Spleen (tissue), 11 donors: ENCODE results near the gene TMEM121. TPM values are rescaled to one million over a fixed set of nuclear protein-coding genes. Genes with fewer than 3 reads are reported as not detected.

ENCODE experiments used
- DNase-seq: peaks from one replicate; pipeline ENCODE4 v3.0.0-alpha.2; 2020
- H3K27ac ChIP-seq, 8 donors: fragments of 200-600 bp; sonication (generic) in 7 of 8; 1 replicate in 4 of 8; 2 replicates in 4 of 8; pipeline versions ENCODE4 v1.5.0 to v1.8.0; 2016 to 2021; ENCODE audit warnings: inconsistent platforms in 4 of 8, mild to moderate bottlenecking in 4 of 8, moderate library complexity in 1 of 8
- H3K27me3 ChIP-seq, 7 donors: fragments of 200-600 bp; sonication (generic) in 6 of 7; replicated peaks in 1 of 7; 1 replicate in 4 of 7; 2 replicates in 3 of 7; pipeline versions ENCODE4 v1.5.0 to v1.8.0; 2016 to 2021; ENCODE audit warnings: inconsistent platforms in 3 of 7, mild to moderate bottlenecking in 1 of 7
- H3K36me3 ChIP-seq, 6 donors: fragments of 200-600 bp; sonication (generic) in 5 of 6; 1 replicate in 4 of 6; 2 replicates in 2 of 6; pipeline versions ENCODE4 v1.5.0 to v1.8.0; 2016 to 2021; ENCODE audit warnings: inconsistent platforms in 2 of 6
- H3K4me1 ChIP-seq, 6 donors: fragments of 200-600 bp; sonication (generic) in 5 of 6; 1 replicate in 3 of 6; 2 replicates in 3 of 6; pipeline versions ENCODE4 v1.5.0 to v1.8.0; 2016 to 2021; ENCODE audit warnings: inconsistent platforms in 3 of 6
- H3K4me3 ChIP-seq, 8 donors: fragments of 200-600 bp; sonication (generic) in 7 of 8; 1 replicate in 4 of 8; 2 replicates in 4 of 8; pipeline versions ENCODE4 v1.5.0 to v1.8.0; 2016 to 2021; ENCODE audit warnings: inconsistent platforms in 4 of 8, mild to moderate bottlenecking in 4 of 8, moderate library complexity in 2 of 8
- H3K9me3 ChIP-seq, 8 donors: fragments of 200-600 bp; sonication (generic) in 7 of 8; 1 replicate in 4 of 8; 2 replicates in 4 of 8; pipeline versions ENCODE4 v1.5.0 to v1.8.0; 2016 to 2021; ENCODE audit warnings: inconsistent platforms in 4 of 8
- CTCF ChIP-seq, 11 experiments: fragments of 200-600 bp in 7 of 11; fragments of 450-650 bp in 4 of 11; sonication (generic) in 4 of 11; IDR thresholded peaks in 8 of 11; conservative IDR thresholded peaks in 3 of 11; 1 replicate in 7 of 11; 2 replicates in 4 of 11; pipeline versions ENCODE4 v1.4.0 to v1.8.0; 2016 to 2021; ENCODE audit warnings: antibody characterized with exemption in 11 of 11, inconsistent platforms in 4 of 11, mild to moderate bottlenecking in 1 of 11
- POLR2A ChIP-seq, 3 donors: fragments of 450-650 bp; IDR thresholded peaks; one replicate each; pipeline ENCODE4 v1.5.1; 2017; ENCODE audit warnings: antibody characterized with exemption in 3 of 3, mild to moderate bottlenecking in 1 of 3
- POLR2AphosphoS5 ChIP-seq, 3 donors: sonication (generic); formaldehyde crosslinking; IDR thresholded peaks; one replicate each; pipeline ENCODE4 v1.5.1; 2017; ENCODE audit warnings: antibody characterized with exemption in 3 of 3
- WGBS, 5 donors: extraction: QIAGEN DNeasy Blood & Tissue Kit in 3 of 5; methylation state at CpG; one replicate each; pipeline versions ENCODE4 v1.1.5 to v1.1.7; 2013 to 2018; 5-methylcytosine and 5-hydroxymethylcytosine counted together
- intact Hi-C: fragments of 100-400 bp; cut with DNase I; formaldehyde crosslinking; loops from one replicate; pipeline ENCODE4 v1.15.0; 2023; ENCODE audit warnings: low total_unique reads
- polyA plus RNA-seq, 3 donors: library from polyadenylated mRNA; stranded (reverse); fragments of 200-250 nt; gene quantifications; one replicate each; pipeline ENCODE4 v1.2.1, GENCODE V29; 2013
- total RNA-seq, 7 donors: library from RNA; depleted of rRNA in 3 of 7; stranded (reverse); fragments of >200 nt in 3 of 7; fragmentation: NEBNext Ultra II Directional in 4 of 7; extraction: Animal tissue kit (Norgen Biotek cat#: 25700) in 4 of 7; gene quantifications; one replicate each; pipeline versions ENCODE4 v1.1.0 to v1.2.1, GENCODE V29; 2016 to 2021
- donor health status: healthy with polysubstance abuse.
- donor health status: DM: no; HTN: no; CAD: no; lungs with moderate emphysema.
- donor health status: DM: no; HTN: no; CAD: no.
- donor health status: Bipolar disorder and iron deficiency.
- donor health status: healthy.
- donor health status: DM: no; HTN: no; CAD: no.
- donor health status: DM: yes; HTN: yes; CAD: no.

Gene TMEM121
- total and polyA plus RNA-seq, 10 donors: 3.3 to 10.4 (median 4.6) TPM

GRCh38 chr14:105493921-105494605, 32.3 kb upstream of the TMEM121 start:
- TF ChIP-seq POLR2AphosphoS5 (IDR thresholded peaks at IDR 0.05) (no peak), CTCF (IDR thresholded peaks at IDR 0.05 in 8 of 11, conservative IDR thresholded peaks at IDR 0.05 in 3 of 11) (no peak), POLR2A (IDR thresholded peaks at IDR 0.05) (no peak)
- Histone ChIP-seq H3K27ac (no peak overlapping the region), H3K4me3 (no peak overlapping the region), H3K27me3 (no peaks in the 10 kb centered on the region), H3K9me3 (no peaks in the 10 kb centered on the region), H3K36me3 (peaks cover 0 to 41% (median 0%) of the 10 kb centered on the region in 6 donors), H3K4me1 (peaks cover 5 to 30% (median 23%) of the 10 kb centered on the region in 6 donors)
- WGBS, 5 donors: 90 to 97% (median 94%) methylated on average over 5 to 16 of the region's 16 CpGs
- intact Hi-C loops: no loop called here
- peak; percentile 70 for DNase-seq

- no peak overlapping the region for H3K27ac ChIP-seq
- no peaks in the 10 kb centered on the region for H3K9me3 ChIP-seq
- no peaks in the 10 kb centered on the region for H3K27me3 ChIP-seq
- no peak overlapping the region for H3K4me3 ChIP-seq
- peaks cover 0 to 25% (median 18%) of the 10 kb centered on the region in 6 donors for H3K4me1 ChIP-seq
- H3K36me3 ChIP-seq: peaks cover 0 to 43% (median 0%) of the 10 kb centered on the region in 6 donors
- 95 to 98% (median 96%) methylated on average over 6 of the region's 6 CpGs for WGBS, 5 donors
- TF ChIP-seq CTCF (IDR thresholded peaks at IDR 0.05 in 8 of 11, conservative IDR thresholded peaks at IDR 0.05 in 3 of 11): no peak
- intact Hi-C loops: no loop called here
- no peak for DNase-seq
Measured at GRCh38 chr14:105494606-105494929, 31.8 kb upstream of the TMEM121 start.

- intact Hi-C loops: no loop called here
- peak; percentile 79 for DNase-seq
- peaks cover 0 to 17% (median 11%) of the 10 kb centered on the region in 6 donors for H3K4me1 ChIP-seq
- no peak for TF ChIP-seq CTCF (IDR thresholded peaks at IDR 0.05 in 8 of 11, conservative IDR thresholded peaks at IDR 0.05 in 3 of 11)
- TF ChIP-seq POLR2AphosphoS5 (IDR thresholded peaks at IDR 0.05): no peak
- TF ChIP-seq POLR2A (IDR thresholded peaks at IDR 0.05): no peak
- peaks cover 0 to 43% (median 0%) of the 10 kb centered on the region in 6 donors for H3K36me3 ChIP-seq
- 91 to 99% (median 94%) methylated on average over 7 to 18 of the region's 18 CpGs for WGBS, 5 donors
- H3K27ac ChIP-seq: no peak overlapping the region
- no peak overlapping the region for H3K4me3 ChIP-seq
- H3K27me3 ChIP-seq: no peaks in the 10 kb centered on the region
- H3K9me3 ChIP-seq: no peaks in the 10 kb centered on the region
Measured at GRCh38 chr14:105495101-105495989, 31.0 kb upstream of the TMEM121 start.
